GM11168 (cell line): Measurements from ENCODE around the gene SMTNL2.

Source experiments
- in situ Hi-C: fragments of 300-500 bp; cut with MboI; formaldehyde crosslinking; loops from one replicate; pipeline ENCODE4 v1.12.0; 2022; ENCODE audit warnings: low sequenced_read_pairs; ENCODE audit not compliant: unreplicated experiment

SMTNL2 gene

GRCh38 chr17:4544951-4545216 lies 39.4 kb upstream of the SMTNL2 start:
- in situ Hi-C loops, result no loop called here

- in situ Hi-C loops, result no loop called here
Measured at GRCh38 chr17:4545217-4545951, 38.9 kb upstream of the SMTNL2 start.

- in situ Hi-C loops, result no loop called here
Measured at GRCh38 chr17:4547118-4547906, 37.0 kb upstream of the SMTNL2 start.

- in situ Hi-C loops, result no loop called here
Measured at GRCh38 chr17:4548061-4548461, 36.3 kb upstream of the SMTNL2 start.

GRCh38 chr17:4548721-4549531 lies 35.4 kb upstream of the SMTNL2 start:
- in situ Hi-C loops, result no loop called here

DNA sequence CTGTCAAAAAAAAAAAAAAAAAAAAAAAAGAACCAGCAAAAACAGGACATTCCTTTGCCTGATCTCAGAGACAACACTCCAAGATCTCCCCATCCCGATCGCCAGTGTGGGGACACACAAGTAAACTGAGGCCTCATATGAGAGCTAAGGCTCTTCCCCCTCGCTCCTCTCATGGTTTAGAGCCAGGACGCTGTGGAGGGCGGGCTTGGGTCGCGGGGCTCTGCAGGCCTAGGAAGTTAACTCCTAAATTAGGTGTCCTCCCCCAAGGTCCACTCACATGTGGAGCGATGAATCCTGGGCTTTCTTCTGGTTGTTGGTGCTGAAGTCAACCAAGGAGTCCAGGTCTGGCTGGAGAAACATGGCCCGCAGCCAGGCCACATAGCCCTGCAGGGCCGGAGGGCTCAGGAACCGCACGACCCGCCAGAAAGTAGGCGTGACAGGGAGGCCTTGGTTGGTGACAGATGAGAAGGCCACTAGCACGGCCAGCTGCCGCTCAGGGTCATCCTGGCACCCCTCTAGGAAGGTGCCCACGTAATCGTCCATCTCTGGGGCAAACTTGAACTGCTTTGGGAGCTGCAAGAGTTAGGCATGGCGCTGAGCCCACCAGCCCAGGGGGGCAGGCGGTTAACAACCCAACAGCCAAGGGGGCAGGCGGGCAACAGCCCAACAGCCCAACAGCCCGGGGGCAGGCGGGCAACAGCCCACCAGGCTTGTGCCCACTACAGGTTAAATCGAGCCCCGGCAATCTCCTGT lies 34.4 kb upstream of the SMTNL2 start:
- in situ Hi-C loops, result no loop called here

DNA sequence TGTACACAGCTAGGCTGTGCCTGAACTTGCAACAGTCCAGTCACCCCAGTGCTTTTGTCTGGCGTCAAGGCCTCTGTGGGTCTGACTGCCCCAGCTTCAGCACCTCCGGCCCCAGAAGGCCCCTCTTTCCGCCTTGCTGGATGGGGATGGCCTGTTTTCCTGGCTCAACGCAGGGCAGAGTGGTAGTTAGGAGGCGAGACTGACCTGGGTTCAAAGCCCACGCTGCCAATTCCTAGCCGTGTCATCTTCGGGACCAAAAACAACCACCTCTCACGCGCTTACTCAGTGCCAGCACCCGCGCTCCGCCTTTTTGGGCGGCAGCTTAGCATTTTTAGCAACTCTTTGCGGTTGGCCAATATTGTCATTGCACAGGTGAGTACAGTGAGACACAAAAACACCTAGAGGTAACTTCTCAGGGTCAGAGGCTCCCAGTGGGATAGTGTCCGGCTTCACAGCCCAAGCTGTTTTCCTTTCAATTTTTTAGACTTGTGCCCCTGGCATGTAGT lies 33.7 kb upstream of the SMTNL2 start:
- in situ Hi-C loops, result no loop called here

- in situ Hi-C loops, result no loop called here
Measured at GRCh38 chr17:4551141-4551540, 33.2 kb upstream of the SMTNL2 start.

DNA sequence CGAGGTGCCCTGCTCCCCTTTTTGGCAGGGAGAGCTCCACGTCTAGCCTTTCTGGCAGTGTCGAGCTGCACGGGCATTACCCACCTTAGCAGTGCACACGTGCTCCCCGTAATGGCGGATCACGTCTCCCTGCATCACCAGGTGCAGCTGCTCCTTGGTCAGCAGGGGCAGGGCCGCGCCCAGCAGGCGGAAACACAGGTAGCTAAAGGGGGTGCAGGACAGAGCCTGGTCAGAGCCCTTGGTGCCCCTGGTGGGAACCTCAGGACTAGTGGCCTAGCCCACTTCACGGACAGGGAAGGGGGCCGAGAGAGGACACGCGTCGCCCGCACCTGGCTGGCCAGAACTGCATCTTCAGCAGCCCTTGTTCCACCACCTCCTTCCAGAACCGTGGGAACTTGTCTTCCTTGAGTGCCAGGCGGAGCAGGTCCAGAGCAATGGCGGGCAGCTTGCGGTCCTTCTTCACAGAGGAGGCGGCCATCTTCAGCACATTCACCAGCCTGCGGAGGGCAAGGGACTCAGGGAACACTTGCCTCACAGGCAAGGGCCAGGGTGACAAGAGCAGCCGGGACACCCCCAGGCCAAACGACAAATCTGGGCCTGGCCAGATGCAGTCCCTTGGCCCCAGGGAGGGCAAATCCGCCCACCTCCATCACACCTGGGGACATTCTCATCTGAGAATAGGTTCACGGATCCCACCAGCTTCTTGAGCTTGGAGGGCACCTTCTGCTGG lies 32.4 kb upstream of the SMTNL2 start:
- in situ Hi-C loops, result no loop called here

GRCh38 chr17:4553669-4554068 lies 30.7 kb upstream of the SMTNL2 start:
- in situ Hi-C loops, result no loop called here

DNA sequence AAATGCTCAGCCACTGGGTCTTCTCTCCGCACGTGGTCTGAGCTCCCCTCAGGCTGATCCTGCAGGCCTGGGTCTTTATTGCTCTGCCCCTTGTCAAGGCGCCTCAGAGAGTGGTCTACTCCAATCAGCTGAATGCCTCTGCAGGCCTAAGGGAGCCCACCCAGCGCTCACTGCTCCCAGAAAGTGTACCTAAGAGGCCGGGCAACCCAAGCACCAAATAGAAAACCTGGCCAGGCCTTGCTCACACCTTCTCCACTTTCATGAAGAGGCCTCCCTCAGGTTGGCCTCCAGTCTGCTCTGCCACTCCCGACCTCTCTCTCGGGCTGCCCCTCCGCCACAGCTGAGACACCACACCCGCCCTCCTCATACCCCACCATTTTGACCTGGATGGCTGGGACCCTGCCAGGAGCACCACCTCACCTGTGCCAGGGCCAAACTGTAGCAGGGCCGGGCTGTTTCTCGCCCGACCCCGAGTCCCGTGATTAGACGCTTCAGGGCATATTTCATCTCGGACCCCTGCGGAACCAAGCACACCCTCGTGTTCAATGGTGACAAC lies 29.8 kb upstream of the SMTNL2 start:
- in situ Hi-C loops, result no loop called here

DNA sequence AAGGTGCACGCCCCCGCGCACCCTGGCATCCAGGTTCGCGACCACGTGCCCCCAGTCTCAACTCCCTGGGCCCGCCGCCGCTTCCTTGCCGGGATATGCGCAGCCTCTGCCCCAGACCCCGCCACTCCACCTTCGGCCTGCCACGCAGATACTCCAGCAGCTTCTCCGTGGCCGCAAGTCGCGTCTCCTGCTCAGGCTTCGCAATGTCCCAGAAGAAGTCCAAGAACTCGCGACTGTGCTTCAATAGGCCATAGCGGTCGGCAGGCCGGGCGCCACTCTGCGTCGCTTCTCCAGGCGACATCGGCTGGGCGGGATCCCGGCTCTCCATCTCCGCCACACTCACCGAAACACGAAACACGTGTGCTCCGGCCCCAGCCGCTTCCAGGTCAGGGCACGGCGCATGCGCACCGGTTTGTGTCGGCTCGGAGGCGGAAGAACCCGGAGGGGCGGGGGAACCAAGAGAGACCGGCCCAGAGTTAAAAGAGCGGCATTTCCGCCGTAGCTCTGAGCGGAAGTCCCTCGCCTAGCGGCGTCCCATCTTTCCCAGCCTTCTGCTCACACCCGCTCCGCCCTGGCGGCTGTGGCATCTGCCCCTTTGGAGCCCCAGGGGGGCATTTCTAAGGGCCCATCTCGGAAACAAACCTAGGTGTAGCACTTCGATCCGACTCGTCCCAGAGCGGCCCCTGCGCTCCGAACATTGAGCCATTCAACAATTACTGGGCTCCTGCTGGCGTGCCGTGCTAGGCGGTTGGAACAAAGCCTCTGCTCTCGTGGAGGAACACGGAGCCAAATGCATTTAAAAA lies 29.1 kb upstream of the SMTNL2 start, which contains the start of gene MYBBP1A:
TSS of gene MYBBP1A (minus strand) at position 388 of the 803 bp plus-strand sequence. CDS start at position 328, 60 bp downstream.
- in situ Hi-C loops, result no loop called here

DNA sequence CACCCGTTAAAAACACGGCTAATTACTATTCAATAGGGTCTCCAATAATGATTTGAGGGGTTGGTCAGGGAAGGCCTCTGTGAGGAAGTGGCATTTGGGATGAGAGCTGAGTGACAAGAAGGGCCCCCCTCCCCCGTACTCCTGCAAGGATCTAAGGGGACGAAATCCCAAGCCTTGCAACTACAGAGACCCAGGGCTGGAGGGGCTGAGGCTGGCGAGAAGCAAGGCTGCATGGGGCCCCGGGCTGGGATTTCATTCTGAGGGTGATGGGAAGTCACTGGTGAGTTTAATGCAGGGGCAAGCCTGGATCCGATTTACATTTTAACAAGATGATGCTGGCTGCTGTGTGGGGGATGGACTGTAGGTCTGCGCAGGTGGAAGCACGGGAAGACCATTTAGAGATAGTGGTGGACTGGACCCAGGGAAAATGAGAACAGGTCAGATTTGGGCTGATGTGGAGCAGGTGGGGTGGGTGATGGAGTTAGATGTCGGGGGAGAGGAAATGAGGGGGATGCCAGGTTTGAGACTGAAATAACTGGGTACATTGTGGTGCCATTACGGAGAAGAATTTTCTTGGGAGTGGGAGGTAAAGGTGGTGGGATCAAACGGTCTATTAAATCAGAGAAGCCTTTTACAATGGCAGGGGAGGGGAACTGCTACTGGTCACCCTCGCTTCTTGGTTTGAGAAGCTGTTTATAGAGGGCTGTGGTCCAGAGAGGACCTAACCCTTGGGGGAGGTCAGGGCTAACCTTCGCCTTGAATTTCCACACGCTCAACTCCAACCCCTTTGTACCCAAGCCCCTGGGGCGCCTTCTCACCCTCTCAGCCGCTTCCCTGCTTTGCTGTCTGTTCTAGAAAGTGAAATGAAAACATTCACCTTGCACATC lies 28.2 kb upstream of the SMTNL2 start:
- in situ Hi-C loops, result no loop called here

- in situ Hi-C loops, result no loop called here
Measured at GRCh38 chr17:4556996-4557395, 27.3 kb upstream of the SMTNL2 start.

DNA sequence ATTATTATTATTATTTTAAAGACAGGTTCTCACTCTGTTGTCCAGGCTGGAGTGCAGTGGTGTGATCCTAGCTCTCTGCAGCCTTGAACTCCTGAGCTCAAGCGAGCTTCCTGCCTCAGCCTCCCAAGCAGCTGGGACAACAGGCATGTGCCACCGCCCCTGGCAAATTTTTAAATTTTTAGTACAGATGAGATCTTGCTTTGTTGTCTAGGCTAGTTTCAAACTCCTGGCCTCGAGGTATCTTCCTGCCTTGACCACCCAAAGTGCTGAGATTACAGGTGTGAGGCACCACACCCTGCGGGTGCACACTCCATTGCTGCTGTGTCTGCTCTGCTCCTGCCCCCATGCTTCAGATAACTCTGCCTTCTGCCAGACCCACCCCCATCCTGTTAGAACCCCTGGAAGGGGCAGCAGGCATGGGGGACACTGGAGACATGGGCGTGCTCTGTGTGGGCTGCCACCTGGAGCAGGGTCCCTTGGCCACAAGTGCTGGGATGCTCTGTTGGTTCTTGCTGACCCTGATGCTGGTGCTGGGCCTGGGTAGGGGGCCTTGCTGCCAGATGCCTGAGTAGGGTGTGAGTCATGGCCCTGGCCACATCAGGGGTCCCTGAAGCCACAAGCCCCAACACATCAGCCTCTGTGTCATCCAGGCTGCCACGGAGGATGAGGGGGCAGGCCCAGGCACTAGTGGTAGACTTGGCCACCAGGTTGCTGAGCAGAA lies 26.5 kb upstream of the SMTNL2 start:
- in situ Hi-C loops, result no loop called here

GRCh38 chr17:4558347-4558971 lies 25.9 kb upstream of the SMTNL2 start:
- in situ Hi-C loops, result no loop called here
